GM19099 (cell line): ENCODE data around the gene DCAF6.

Experiments
- POLR2A ChIP-seq: IDR thresholded peaks from 3 replicates; pipeline ENCODE4 v1.6.1; 2011; ENCODE audit warnings: low read depth; ENCODE audit not compliant: insufficient read length; ENCODE audit errors: extremely low read depth

DCAF6 gene

GRCh38 chr1:167916766-167917511, 19.5 kb upstream of the DCAF6 start:
- TF ChIP-seq POLR2A, result no peak

DNA sequence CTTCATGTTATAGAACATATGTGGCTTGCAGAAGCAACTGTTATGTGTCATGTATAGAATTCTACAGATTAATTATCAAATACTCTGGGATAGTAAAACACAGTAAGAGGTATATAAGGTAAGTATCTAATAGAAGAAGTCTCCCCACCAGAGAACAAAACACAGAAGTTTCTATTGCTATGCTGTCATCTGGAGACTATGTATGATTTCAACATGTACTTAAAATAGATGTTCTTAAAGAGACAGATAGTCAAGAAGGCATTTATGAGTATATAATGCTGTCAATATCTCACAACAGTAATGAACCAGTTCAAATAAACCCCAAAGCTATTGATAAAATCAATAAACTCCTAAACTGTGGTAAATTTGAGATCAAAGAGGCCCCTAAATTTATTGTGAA, 14.5 kb upstream of the DCAF6 start:
- TF ChIP-seq POLR2A, result no peak

DNA sequence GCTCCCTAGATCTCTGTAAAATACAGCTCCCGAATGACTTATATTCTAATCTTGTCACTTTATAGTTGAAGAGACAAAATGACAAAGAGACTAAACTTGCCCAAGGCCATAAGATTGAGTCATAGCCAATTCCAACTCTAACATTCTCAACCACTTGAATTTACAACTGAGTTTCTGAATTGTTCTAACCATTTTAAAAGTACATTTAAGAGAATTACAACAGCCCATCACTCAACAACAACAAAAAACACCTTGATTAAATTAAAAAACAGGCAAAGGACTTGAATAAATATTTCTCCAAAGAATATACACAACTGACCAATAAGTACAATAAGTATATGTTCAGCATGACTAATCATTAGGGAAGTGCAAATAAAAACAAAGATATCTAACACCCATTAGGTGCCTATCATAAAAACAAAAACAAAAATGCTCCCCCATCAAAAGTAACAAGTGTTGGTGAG, 13.8 kb upstream of the DCAF6 start:
- no peak for TF ChIP-seq POLR2A

GRCh38 chr1:167923324-167924056, 13.0 kb upstream of the DCAF6 start:
- TF ChIP-seq POLR2A, result no peak

- no peak for TF ChIP-seq POLR2A
These were observed 12.4 kb upstream of the DCAF6 start for GRCh38 chr1:167924102-167924501.

DNA sequence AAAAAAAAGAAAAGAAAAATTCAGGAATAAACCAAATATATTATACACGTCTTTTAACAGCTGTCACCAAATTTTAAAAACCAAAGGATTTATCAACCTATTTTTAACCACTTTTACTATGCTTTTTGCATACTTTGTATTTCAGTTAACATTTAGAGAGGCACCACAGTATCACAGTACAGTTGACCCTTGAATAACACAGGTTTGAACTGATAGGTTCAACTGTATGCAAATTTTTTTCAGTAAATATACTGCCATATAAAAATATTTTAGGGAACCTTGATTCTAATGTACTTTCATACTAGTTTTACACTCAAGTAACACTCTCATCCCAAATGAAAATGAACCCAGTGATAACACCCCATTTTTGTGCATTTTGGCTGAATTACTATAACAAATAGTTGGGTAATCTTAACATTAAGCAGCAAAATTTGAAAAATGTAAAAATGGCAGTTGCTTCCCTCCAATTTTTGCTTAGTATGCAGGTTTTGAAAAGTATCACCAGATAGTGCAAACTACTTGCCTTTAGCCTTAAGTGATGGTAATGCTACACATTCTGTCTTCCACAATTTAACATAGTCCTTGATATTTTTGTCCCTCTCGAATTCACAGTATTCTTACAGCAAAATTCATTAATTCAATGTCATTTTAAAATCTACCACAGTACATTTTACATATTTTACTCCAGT, 11.8 kb upstream of the DCAF6 start:
- no peak for TF ChIP-seq POLR2A

- no peak for TF ChIP-seq POLR2A
These were observed 9.9 kb upstream of the DCAF6 start for GRCh38 chr1:167926486-167926997.

GRCh38 chr1:167927046-167927754, 9.3 kb upstream of the DCAF6 start:
- no peak for TF ChIP-seq POLR2A

GRCh38 chr1:167928457-167928852, 8.0 kb upstream of the DCAF6 start:
- TF ChIP-seq POLR2A, result no peak

DNA sequence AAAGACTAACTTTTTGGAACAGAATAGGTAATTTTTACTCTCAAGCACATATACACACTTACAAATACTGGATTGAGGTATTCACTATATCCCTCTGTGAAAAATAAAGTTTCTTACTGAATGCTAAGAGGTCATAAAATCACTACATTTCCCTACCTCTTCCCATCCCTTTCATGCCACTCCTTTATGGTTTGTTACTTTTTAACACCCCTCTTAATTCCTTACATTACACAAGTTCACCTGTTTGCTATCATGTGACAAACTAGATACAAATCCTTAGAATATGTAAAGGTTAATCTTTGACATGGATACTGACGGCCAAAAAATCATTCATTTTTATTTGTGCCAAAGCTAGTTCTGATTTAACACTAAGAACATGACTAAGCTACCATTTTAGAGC, 6.8 kb upstream of the DCAF6 start:
- TF ChIP-seq POLR2A, result no peak

- no peak for TF ChIP-seq POLR2A
These were observed 2.7 kb upstream of the DCAF6 start for GRCh38 chr1:167933788-167934187.

DNA sequence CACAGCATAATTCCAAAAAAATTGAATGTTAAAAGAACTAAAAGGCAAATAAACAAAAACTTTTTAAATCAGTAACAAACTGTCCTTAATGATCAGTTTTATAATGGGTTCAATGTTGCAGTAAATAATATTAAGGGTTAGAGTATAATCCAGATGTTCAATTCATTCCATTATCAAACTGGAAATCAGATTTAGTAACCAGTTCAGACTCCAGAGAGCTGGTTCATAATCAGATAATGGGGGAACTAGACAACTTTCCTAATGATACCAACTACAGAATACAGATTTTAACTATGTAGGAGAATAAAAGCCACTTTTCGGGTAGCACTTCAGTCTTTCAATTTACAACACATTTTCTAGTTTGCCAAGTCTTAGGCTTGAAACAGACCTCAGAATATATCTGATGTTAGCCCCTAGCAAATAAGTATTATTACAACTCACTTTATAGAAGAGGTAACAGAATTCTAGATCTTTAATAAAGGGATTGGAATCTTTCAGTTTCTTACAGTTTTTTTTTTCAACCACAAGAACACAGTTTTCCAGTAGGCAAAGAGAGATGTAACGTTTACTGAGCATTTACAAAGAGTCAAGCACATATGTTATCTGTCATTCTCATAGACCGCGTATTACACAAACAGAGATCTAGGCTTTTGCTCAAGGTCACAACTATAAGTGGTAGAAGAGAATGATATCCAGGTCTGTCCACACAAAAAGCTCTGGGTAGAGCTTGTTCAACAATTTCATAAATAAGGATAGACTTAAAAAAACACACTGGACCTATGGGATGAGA, 1.9 kb upstream of the DCAF6 start:
- TF ChIP-seq POLR2A, result no peak

GRCh38 chr1:167935216-167936067, 1.0 kb upstream of the DCAF6 start:
- TF ChIP-seq POLR2A, result peak; percentile 76

GRCh38 chr1:167936930-167937708, 636 bp downstream of the DCAF6 start, which contains the start of gene MPC2:
MPC2 (minus strand) TSS chr1:167937072; CDS start chr1:167935841, 1,231 bp downstream.
- TF ChIP-seq POLR2A, result no peak
